OCI-LY1 (cell line): Measurements from ENCODE around the gene APOC3.

ENCODE experiments used
- H2AFZ ChIP-seq: fragments of 200-600 bp; sonication (generic), shearing (Covaris generic); 2 replicates; pipeline ENCODE4 v1.6.0; 2014; ENCODE audit warnings: antibody characterized with exemption, mild to moderate bottlenecking, low read length
- H3F3A ChIP-seq: fragments of 200-600 bp; sonication (generic), shearing (Covaris generic); 2 replicates; pipeline ENCODE4 v1.6.0; 2014; ENCODE audit warnings: mild to moderate bottlenecking, antibody characterized with exemption, low read length, moderate library complexity; ENCODE audit not compliant: insufficient read depth
- H3K27ac ChIP-seq: fragments of 200-600 bp; sonication (generic); 2 replicates; pipeline ENCODE4 v1.5.1; 2014; ENCODE audit warnings: low read length, mixed run types, mild to moderate bottlenecking, low read depth; ENCODE audit not compliant: poor library complexity, severe bottlenecking
- H3K27me3 ChIP-seq: fragments of 200-600 bp; sonication (generic); 2 replicates; pipeline ENCODE4 v1.6.0; 2014; ENCODE audit warnings: antibody characterized with exemption, mild to moderate bottlenecking, low read length, moderate library complexity; ENCODE audit not compliant: insufficient read depth
- H3K36me3 ChIP-seq: fragments of 200-600 bp; sonication (generic); 2 replicates; pipeline ENCODE4 v1.6.1; 2014; ENCODE audit warnings: mild to moderate bottlenecking, antibody characterized with exemption, low read length, moderate library complexity, mixed read lengths; ENCODE audit not compliant: insufficient read depth
- H3K4me1 ChIP-seq: fragments of 200-600 bp; sonication (generic); 2 replicates; pipeline ENCODE4 v1.5.1; 2014; ENCODE audit warnings: mild to moderate bottlenecking, low read length, moderate library complexity; ENCODE audit not compliant: insufficient read depth, severe bottlenecking
- H3K4me2 ChIP-seq: fragments of 200-600 bp; sonication (generic), shearing (Covaris generic); 2 replicates; pipeline ENCODE4 v1.6.1; 2014; ENCODE audit warnings: low read length
- H3K4me3 ChIP-seq: fragments of 200-600 bp; sonication (generic); 2 replicates; pipeline ENCODE4 v1.5.1; 2014; ENCODE audit warnings: low read length, low read depth, mild to moderate bottlenecking, mixed read lengths; ENCODE audit not compliant: poor library complexity, severe bottlenecking
- H3K79me2 ChIP-seq: fragments of 200-600 bp; shearing (Covaris generic); 2 replicates; pipeline ENCODE4 v1.6.1; 2016; ENCODE audit warnings: mixed run types, low read length, mixed read lengths; ENCODE audit not compliant: insufficient read depth
- H3K9ac ChIP-seq: fragments of 200-600 bp; sonication (generic), shearing (Covaris generic); 2 replicates; pipeline ENCODE4 v1.6.1; 2014; ENCODE audit warnings: mild to moderate bottlenecking, low read length, mixed read lengths
- H3K9me2 ChIP-seq: fragments of 200-600 bp; sonication (generic), shearing (Covaris generic); 2 replicates; pipeline ENCODE4 v1.6.1; 2014; ENCODE audit warnings: low read depth, mild to moderate bottlenecking, low read length, mixed read lengths
- H3K9me3 ChIP-seq: fragments of 200-600 bp; shearing (Covaris generic); 2 replicates; pipeline ENCODE4 v1.6.1; 2014; ENCODE audit warnings: low read length, mixed read lengths
- H4K20me1 ChIP-seq: fragments of 200-600 bp; sonication (generic), shearing (Covaris generic); 2 replicates; pipeline ENCODE4 v1.6.0; 2016; ENCODE audit warnings: mild to moderate bottlenecking, low read length; ENCODE audit not compliant: insufficient read depth
- EZH2 ChIP-seq: fragments of 200-600 bp; sonication (generic), shearing (Covaris generic); IDR thresholded peaks from 2 replicates; pipeline ENCODE4 v1.8.0; 2017; ENCODE audit warnings: borderline replicate concordance, mixed run types, mild to moderate bottlenecking, antibody characterized with exemption, low read length, moderate library complexity, mixed read lengths
- TF ChIP-seq, protein P1 (sequence below): fragments of 200-600 bp; sonication (generic), shearing (Covaris generic); IDR thresholded peaks from 2 replicates; pipeline ENCODE4 v1.5.1; 2017; ENCODE audit warnings: mild to moderate bottlenecking, antibody characterized with exemption, low read length, moderate library complexity, mixed read lengths

Gene APOC3

DNA sequence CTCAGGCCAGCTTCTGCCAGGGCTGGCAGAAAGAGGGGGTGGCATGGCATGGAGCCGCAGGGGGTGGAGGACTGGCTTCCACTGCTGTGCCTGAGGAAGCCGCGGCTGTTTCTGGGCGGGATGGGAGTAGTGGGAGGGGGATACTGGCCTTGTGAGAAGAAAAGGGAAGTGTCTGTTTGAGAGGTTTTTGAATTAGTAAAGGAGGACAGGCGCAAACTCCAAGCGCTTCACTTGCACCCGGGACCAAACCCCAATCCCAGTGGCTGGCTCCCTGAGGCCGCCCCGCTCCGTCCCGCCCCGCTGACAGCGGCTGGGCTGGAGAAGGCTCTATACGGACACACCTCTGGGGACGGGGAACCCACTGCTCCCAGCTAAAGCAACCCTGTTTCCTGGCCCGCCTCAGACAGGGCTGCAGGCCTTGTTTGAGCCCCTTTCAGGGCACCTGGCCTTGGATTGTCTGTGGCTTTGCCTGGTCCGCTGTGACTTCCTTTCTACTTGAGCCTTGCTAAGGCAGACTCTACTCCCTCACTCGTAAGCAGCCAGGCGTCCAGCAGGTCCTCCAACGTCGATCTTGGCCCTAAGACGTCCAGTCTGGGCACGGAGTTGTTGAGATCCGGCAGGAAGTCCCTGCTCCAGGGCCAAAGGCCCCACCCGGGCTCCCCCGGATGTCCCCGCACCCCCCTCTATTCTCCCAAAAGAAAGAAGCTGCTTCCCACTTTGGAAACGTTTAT, 5.5 kb downstream of the APOC3 start:
- no peaks in the 10 kb centered on the region for H3K9me2 ChIP-seq
- peak overlapping the region; percentile 51 for H3K4me3 ChIP-seq
- no peaks in the 10 kb centered on the region for H3K9me3 ChIP-seq
- peak overlapping the region; percentile 66 for H3K4me2 ChIP-seq
- no peaks in the 10 kb centered on the region for H3F3A ChIP-seq
- no peak overlapping the region for H3K27ac ChIP-seq
- no peaks in the 10 kb centered on the region for H4K20me1 ChIP-seq
- peak overlapping the region; percentile 36; the same call in 1 of the 2 replicates for H3K9ac ChIP-seq
- H3K36me3 ChIP-seq, result no peaks in the 10 kb centered on the region
- H3K4me1 ChIP-seq, result peaks cover 8% of the 10 kb centered on the region
- H3K79me2 ChIP-seq, result no peaks in the 10 kb centered on the region
- TF ChIP-seq EZH2, result no peak
- TF ChIP-seq, protein P1, sequence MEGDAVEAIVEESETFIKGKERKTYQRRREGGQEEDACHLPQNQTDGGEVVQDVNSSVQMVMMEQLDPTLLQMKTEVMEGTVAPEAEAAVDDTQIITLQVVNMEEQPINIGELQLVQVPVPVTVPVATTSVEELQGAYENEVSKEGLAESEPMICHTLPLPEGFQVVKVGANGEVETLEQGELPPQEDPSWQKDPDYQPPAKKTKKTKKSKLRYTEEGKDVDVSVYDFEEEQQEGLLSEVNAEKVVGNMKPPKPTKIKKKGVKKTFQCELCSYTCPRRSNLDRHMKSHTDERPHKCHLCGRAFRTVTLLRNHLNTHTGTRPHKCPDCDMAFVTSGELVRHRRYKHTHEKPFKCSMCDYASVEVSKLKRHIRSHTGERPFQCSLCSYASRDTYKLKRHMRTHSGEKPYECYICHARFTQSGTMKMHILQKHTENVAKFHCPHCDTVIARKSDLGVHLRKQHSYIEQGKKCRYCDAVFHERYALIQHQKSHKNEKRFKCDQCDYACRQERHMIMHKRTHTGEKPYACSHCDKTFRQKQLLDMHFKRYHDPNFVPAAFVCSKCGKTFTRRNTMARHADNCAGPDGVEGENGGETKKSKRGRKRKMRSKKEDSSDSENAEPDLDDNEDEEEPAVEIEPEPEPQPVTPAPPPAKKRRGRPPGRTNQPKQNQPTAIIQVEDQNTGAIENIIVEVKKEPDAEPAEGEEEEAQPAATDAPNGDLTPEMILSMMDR, result no peak
- H2AFZ ChIP-seq, result no peak overlapping the region
- no peaks in the 10 kb centered on the region for H3K27me3 ChIP-seq

DNA sequence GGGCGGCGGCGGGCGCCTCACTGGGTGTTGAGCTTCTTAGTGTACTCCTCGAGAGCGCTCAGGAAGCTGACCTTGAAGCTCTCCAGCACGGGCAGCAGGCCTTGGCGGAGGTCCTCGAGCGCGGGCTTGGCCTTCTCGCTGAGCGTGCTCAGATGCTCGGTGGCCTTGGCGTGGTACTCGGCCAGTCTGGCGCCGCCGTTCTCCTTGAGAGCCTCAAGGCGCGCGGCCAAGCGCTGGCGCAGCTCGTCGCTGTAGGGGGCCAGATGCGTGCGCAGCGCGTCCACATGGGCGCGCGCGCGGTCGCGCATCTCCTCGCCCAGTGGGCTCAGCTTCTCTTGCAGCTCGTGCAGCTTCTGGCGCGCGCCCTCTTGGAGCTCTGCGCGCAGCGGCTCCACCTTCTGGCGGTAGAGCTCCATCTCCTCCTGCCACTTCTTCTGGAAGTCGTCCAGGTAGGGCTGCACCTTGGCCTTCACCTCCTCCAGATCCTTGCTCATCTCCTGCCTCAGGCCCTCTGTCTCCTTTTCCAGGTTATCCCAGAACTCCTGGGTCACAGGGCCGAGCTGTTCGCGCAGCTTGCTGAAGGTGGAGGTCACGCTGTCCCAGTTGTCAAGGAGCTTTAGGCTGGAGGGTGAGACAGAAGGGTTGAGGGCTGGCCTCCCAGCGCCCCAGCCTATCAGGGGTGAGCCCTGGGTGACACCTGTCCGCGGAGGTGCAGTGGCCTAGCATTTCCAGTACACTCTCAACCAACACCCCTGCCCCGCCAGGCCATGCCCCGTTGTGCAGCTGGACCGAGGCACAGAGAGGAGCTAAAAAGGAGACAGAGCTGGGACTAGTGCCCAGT, 6.3 kb downstream of the APOC3 start:
- no peaks in the 10 kb centered on the region for H4K20me1 ChIP-seq
- H3K9me3 ChIP-seq, result no peaks in the 10 kb centered on the region
- TF ChIP-seq, protein P1, result peak; percentile 54
- TF ChIP-seq EZH2, result no peak
- no peaks in the 10 kb centered on the region for H3K79me2 ChIP-seq
- no peak overlapping the region for H2AFZ ChIP-seq
- peaks cover 8% of the 10 kb centered on the region for H3K4me1 ChIP-seq
- no peak overlapping the region for H3K27ac ChIP-seq
- H3K27me3 ChIP-seq, result no peaks in the 10 kb centered on the region
- H3F3A ChIP-seq, result no peaks in the 10 kb centered on the region
- no peaks in the 10 kb centered on the region for H3K36me3 ChIP-seq
- H3K4me2 ChIP-seq, result peak overlapping the region; percentile 66
- peak overlapping the region; percentile 51 for H3K4me3 ChIP-seq
- peak overlapping the region; percentile 36; the same call in 1 of the 2 replicates for H3K9ac ChIP-seq
- no peaks in the 10 kb centered on the region for H3K9me2 ChIP-seq

DNA sequence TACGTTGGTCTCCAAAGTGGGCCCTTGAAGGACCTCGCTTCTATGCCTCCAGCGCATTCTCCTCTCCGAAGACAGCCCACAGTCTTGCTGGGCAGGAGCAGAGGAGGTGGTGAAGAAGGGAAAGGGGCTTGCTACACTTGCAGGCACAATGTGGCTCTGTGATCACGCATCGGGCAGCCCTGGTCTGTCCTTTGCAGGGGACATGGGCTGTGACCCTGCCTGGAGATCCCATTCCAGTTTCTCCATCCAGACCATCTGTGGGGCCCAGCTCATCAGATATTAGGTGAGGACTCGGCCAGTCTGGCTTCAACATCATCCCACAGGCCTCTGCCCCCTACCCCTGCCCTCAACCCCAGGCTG, 6.9 kb downstream of the APOC3 start:
- Histone ChIP-seq H3K79me2 (no peaks in the 10 kb centered on the region), H3K9me3 (no peaks in the 10 kb centered on the region), H3K4me2 (peak overlapping the region; percentile 66; the same call in 1 of the 2 replicates), H3K4me1 (peaks cover 8% of the 10 kb centered on the region), H3K9ac (no peak overlapping the region), H3F3A (no peaks in the 10 kb centered on the region), H3K27ac (no peak overlapping the region), H3K4me3 (no peak overlapping the region), H3K9me2 (no peaks in the 10 kb centered on the region), H3K27me3 (no peaks in the 10 kb centered on the region), H3K36me3 (no peaks in the 10 kb centered on the region), H4K20me1 (no peaks in the 10 kb centered on the region), H2AFZ (no peak overlapping the region)
- TF ChIP-seq, protein P1, result no peak
- no peak for TF ChIP-seq EZH2
